Measurements from ENCODE around the gene CFAP54. TPM values are rescaled to one million over a fixed set of nuclear protein-coding genes. Genes with fewer than 3 reads are reported as not detected.
A peak's percentile ranks its signal among the peaks of the same experiment; 100 is the strongest.

CFAP54 gene
- total RNA-seq, 1 experiment from 2014 or later, result 0.71 TPM

DNA sequence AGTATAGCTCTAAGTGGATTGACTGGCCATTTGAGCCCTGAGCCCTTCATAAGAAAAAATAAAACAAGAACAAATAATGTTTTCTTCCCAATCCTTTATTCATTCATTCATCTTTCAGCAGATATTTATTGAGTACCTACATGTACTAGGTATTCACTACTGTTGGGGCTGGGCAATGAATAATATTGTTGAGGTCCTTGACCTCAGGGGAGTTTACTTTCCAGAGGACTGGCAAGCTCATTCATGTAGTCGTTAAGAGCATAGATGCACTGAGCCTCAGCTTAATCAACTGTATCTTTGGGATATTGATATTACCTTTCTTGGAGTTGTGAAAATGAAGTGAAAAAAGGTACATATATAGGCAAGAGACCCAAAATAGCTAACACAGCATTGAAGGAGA, 7.6 kb downstream of the CFAP54 start:
- DNase-seq (ENCODE audit: low spot score), result no peak
- no peak overlapping the region for H3K4me3 ChIP-seq (ENCODE audit: low read depth, low read length, poor library complexity, severe bottlenecking)
- TF ChIP-seq, protein P1, sequence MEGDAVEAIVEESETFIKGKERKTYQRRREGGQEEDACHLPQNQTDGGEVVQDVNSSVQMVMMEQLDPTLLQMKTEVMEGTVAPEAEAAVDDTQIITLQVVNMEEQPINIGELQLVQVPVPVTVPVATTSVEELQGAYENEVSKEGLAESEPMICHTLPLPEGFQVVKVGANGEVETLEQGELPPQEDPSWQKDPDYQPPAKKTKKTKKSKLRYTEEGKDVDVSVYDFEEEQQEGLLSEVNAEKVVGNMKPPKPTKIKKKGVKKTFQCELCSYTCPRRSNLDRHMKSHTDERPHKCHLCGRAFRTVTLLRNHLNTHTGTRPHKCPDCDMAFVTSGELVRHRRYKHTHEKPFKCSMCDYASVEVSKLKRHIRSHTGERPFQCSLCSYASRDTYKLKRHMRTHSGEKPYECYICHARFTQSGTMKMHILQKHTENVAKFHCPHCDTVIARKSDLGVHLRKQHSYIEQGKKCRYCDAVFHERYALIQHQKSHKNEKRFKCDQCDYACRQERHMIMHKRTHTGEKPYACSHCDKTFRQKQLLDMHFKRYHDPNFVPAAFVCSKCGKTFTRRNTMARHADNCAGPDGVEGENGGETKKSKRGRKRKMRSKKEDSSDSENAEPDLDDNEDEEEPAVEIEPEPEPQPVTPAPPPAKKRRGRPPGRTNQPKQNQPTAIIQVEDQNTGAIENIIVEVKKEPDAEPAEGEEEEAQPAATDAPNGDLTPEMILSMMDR (conservative IDR thresholded peaks at IDR 0.05; ENCODE audit: low read depth, low read length), result no peak
- TF ChIP-seq EZH2 (IDR thresholded peaks at IDR 0.05; ENCODE audit: borderline replicate concordance, low read depth, low read length, poor library complexity, severe bottlenecking), result no peak
- H3K4me1 ChIP-seq (ENCODE audit: insufficient read depth, low read length, poor library complexity, severe bottlenecking), result peaks cover 11% of the 10 kb centered on the region
- H3K27ac ChIP-seq (ENCODE audit: low read depth, low read length, poor library complexity, severe bottlenecking), result no peak overlapping the region
- intact Hi-C loops (cut with micrococcal nuclease; ENCODE audit: unreplicated experiment), result no loop called here
- no peaks in the 10 kb centered on the region for H3K27me3 ChIP-seq (replicated peaks; ENCODE audit: insufficient read depth, low read depth, low read length, poor library complexity)
- no TSS peak for BruUV-seq (replicated peaks)
- POLR2A ChIA-PET (ENCODE audit: low non-redundant PET), result no interaction called here
- CTCF ChIA-PET, result no interaction called here
- H3K36me3 ChIP-seq (ENCODE audit: insufficient read depth, low read length, poor library complexity, severe bottlenecking), result no peaks in the 10 kb centered on the region
- H3K9me3 ChIP-seq (ENCODE audit: low read depth, low read length, poor library complexity, severe bottlenecking), result no peaks in the 10 kb centered on the region

DNA sequence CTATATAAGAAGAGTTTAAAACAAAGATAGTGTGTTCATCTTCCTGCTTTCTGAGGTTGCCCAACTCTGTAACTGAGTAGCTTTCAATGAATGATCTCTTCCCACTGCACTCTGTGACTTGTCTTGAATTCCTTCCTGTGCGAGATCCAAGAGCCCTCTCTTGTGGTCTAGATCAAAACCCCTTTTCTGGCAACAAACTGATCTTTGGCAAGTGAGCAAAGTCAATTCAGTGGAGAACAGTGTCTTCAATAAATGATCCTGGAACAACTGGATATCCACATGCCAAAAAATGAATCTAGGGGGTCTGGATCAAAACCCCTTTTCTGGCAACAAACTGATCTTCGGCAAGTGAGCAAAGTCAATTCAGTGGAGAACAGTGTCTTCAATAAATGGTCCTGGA, 8.5 kb downstream of the CFAP54 start:
- Histone ChIP-seq H3K4me1 (ENCODE audit: insufficient read depth, low read length, poor library complexity, severe bottlenecking) (peaks cover 11% of the 10 kb centered on the region), H3K9me3 (ENCODE audit: low read depth, low read length, poor library complexity, severe bottlenecking) (no peaks in the 10 kb centered on the region), H3K36me3 (ENCODE audit: insufficient read depth, low read length, poor library complexity, severe bottlenecking) (no peaks in the 10 kb centered on the region), H3K27me3 (replicated peaks; ENCODE audit: insufficient read depth, low read depth, low read length, poor library complexity) (no peaks in the 10 kb centered on the region), H3K27ac (ENCODE audit: low read depth, low read length, poor library complexity, severe bottlenecking) (no peak overlapping the region), H3K4me3 (ENCODE audit: low read depth, low read length, poor library complexity, severe bottlenecking) (no peak overlapping the region)
- ChIA-PET CTCF (no interaction called here), POLR2A (ENCODE audit: low non-redundant PET) (no interaction called here)
- BruUV-seq (replicated peaks), result no TSS peak
- intact Hi-C loops (cut with micrococcal nuclease; ENCODE audit: unreplicated experiment), result no loop called here
- TF ChIP-seq, protein P1 (conservative IDR thresholded peaks at IDR 0.05; ENCODE audit: low read depth, low read length), result no peak
- DNase-seq (ENCODE audit: low spot score), result no peak

DNA sequence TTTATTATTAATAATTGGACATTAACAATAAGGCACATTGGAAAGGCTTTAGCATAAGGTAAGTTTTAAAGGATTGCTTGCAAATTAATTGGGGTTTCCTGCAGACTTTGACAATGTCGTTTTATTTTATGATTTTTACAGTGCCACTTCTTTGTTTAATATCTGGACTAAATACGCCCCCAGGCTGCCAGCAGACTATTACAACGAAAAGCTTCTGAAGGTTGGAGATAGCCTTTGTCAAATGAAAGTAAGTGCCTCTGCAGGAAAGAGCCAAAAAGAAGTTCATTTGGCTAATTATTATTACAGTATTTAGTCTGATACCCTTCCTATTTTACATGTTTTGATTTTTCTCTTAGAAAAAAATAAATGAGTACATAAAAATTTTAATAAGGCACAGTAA, 11.3 kb downstream of the CFAP54 start:
- TF ChIP-seq, protein P1 (conservative IDR thresholded peaks at IDR 0.05; ENCODE audit: low read depth, low read length), result peak; percentile 44; the same call in 1 of the 2 replicates
- TF ChIP-seq EZH2 (IDR thresholded peaks at IDR 0.05; ENCODE audit: borderline replicate concordance, low read depth, low read length, poor library complexity, severe bottlenecking), result no peak
- intact Hi-C loops (cut with micrococcal nuclease; ENCODE audit: unreplicated experiment), result no loop called here
- H3K9me3 ChIP-seq (ENCODE audit: low read depth, low read length, poor library complexity, severe bottlenecking), result no peaks in the 10 kb centered on the region
- no peak overlapping the region for H3K4me3 ChIP-seq (ENCODE audit: low read depth, low read length, poor library complexity, severe bottlenecking)
- ChIA-PET CTCF (interaction anchor here (0.6 kb wide), 1 partner anchor 11 kb away, joined by 9 read pairs; the partner anchor contains the start of gene CFAP54), POLR2A (ENCODE audit: low non-redundant PET) (no interaction called here)
- no TSS peak for BruUV-seq (replicated peaks)
- DNase-seq (ENCODE audit: low spot score), result peak; percentile 50
- H3K27ac ChIP-seq (ENCODE audit: low read depth, low read length, poor library complexity, severe bottlenecking), result no peak overlapping the region
- peaks cover 11% of the 10 kb centered on the region for H3K4me1 ChIP-seq (ENCODE audit: insufficient read depth, low read length, poor library complexity, severe bottlenecking)
- no peaks in the 10 kb centered on the region for H3K36me3 ChIP-seq (ENCODE audit: insufficient read depth, low read length, poor library complexity, severe bottlenecking)
- H3K27me3 ChIP-seq (replicated peaks; ENCODE audit: insufficient read depth, low read depth, low read length, poor library complexity), result no peaks in the 10 kb centered on the region

Measured in A673 (cell line).